Left ventricle myocardium inferior (tissue), 1 donor: Measurements from ENCODE around the gene GNA15. TPM values are rescaled to one million over a fixed set of nuclear protein-coding genes. Genes with fewer than 3 reads are reported as not detected.
"Not testable (repeated sequence)": the region's sequence is repeated elsewhere in the genome, so short reads cannot be mapped to it uniquely, and the experiment has no call there.

ENCODE experiments used
- DNase-seq: peaks from one replicate; pipeline ENCODE4 v3.0.0-alpha.2; 2020
- H3K27ac ChIP-seq: fragments of 200-600 bp; replicated peaks from 2 replicates; pipeline ENCODE4 v1.8.0; 2021
- H3K27me3 ChIP-seq: fragments of 200-600 bp; 2 replicates; pipeline ENCODE4 v1.8.0; 2021; ENCODE audit warnings: low read depth
- H3K36me3 ChIP-seq: fragments of 200-600 bp; 2 replicates; pipeline ENCODE4 v1.8.0; 2021
- H3K4me1 ChIP-seq: fragments of 200-600 bp; 2 replicates; pipeline ENCODE4 v1.8.0; 2021
- H3K4me3 ChIP-seq: fragments of 200-600 bp; 2 replicates; pipeline ENCODE4 v1.8.0; 2021; ENCODE audit warnings: mild to moderate bottlenecking, moderate library complexity
- H3K9me3 ChIP-seq: fragments of 200-600 bp; replicated peaks from 2 replicates; pipeline ENCODE4 v1.8.0; 2021
- CTCF ChIP-seq: fragments of 200-600 bp; IDR thresholded peaks from 2 replicates; pipeline ENCODE4 v1.8.0; 2021; ENCODE audit warnings: antibody characterized with exemption, mild to moderate bottlenecking, borderline replicate concordance
- intact Hi-C: fragments of 100-400 bp; cut with micrococcal nuclease; formaldehyde crosslinking; loops from one replicate; pipeline ENCODE4 v1.11.0; 2022
- total RNA-seq: library from RNA; stranded (reverse); fragmentation: NEBNext Ultra II Directional; extraction: Animal tissue kit (Norgen Biotek cat#: 25700); gene quantifications from one replicate; pipeline ENCODE4 v1.2.1, GENCODE V29; 2021
- donor health status: DM: no; HTN: yes; CAD: no; lungs with severe emphysema.

The GNA15 gene
- total RNA-seq, 1 donor from 2014 or later, result 1.2 TPM

- no peak for DNase-seq
- Histone ChIP-seq H3K4me1 (peaks cover 40% of the 10 kb centered on the region), H3K27ac (no peak overlapping the region), H3K4me3 (no peak overlapping the region), H3K9me3 (no peaks in the 10 kb centered on the region), H3K36me3 (peaks cover 14% of the 10 kb centered on the region), H3K27me3 (no peaks in the 10 kb centered on the region)
- TF ChIP-seq CTCF, result no peak
- intact Hi-C loops, result no loop called here
Measured at GRCh38 chr19:3190470-3190770, 54.6 kb downstream of the GNA15 start.

GRCh38 chr19:3190921-3191805, 55.3 kb downstream of the GNA15 start:
- intact Hi-C loops, result no loop called here
- peaks cover 37% of the 10 kb centered on the region for H3K4me1 ChIP-seq
- H3K4me3 ChIP-seq, result no peak overlapping the region
- DNase-seq, result no peak
- no peaks in the 10 kb centered on the region for H3K9me3 ChIP-seq
- no peak overlapping the region for H3K27ac ChIP-seq
- H3K36me3 ChIP-seq, result peaks cover 18% of the 10 kb centered on the region
- no peaks in the 10 kb centered on the region for H3K27me3 ChIP-seq
- TF ChIP-seq CTCF, result no peak

GRCh38 chr19:3191806-3192104, 55.9 kb downstream of the GNA15 start:
- H3K27ac ChIP-seq, intact Hi-C loops, DNase-seq, H3K4me3 ChIP-seq, H3K9me3 ChIP-seq, H3K27me3 ChIP-seq: not testable (repeated sequence)
- Histone ChIP-seq H3K36me3 (peaks cover 24% of the 10 kb centered on the region), H3K4me1 (peaks cover 31% of the 10 kb centered on the region)

GRCh38 chr19:3192228-3192635, 56.4 kb downstream of the GNA15 start:
- TF ChIP-seq CTCF, result no peak
- intact Hi-C loops, result no loop called here
- H3K9me3 ChIP-seq, result no peaks in the 10 kb centered on the region
- peaks cover 28% of the 10 kb centered on the region for H3K36me3 ChIP-seq
- H3K27me3 ChIP-seq, result no peaks in the 10 kb centered on the region
- no peak for DNase-seq
- H3K27ac ChIP-seq, result no peak overlapping the region
- H3K4me3 ChIP-seq, result no peak overlapping the region
- peaks cover 27% of the 10 kb centered on the region for H3K4me1 ChIP-seq

- no peak overlapping the region for H3K4me3 ChIP-seq
- no peak for DNase-seq
- H3K27ac ChIP-seq, result no peak overlapping the region
Measured at GRCh38 chr19:3192684-3193083, 56.9 kb downstream of the GNA15 start.

More at GRCh38 chr19:3192684-3193083, 56.9 kb downstream of the GNA15 start:
- H3K27me3 ChIP-seq, result no peaks in the 10 kb centered on the region
- peaks cover 22% of the 10 kb centered on the region for H3K4me1 ChIP-seq
- peaks cover 28% of the 10 kb centered on the region for H3K36me3 ChIP-seq
- TF ChIP-seq CTCF, result no peak
- intact Hi-C loops, result no loop called here
- no peaks in the 10 kb centered on the region for H3K9me3 ChIP-seq
